HepG2 (cell line): ENCODE measurements around the gene JPT1.

ENCODE experiments used
- CTCF ChIP-seq: sonication (generic); formaldehyde crosslinking; IDR thresholded peaks from 2 replicates; pipeline ENCODE4 v1.5.0; 2020; ENCODE audit warnings: mild to moderate bottlenecking, missing genetic modification reagents, moderate library complexity
- USF2 ChIP-seq, 2 experiments: sonication (generic) in 1 of 2; formaldehyde crosslinking in 1 of 2; IDR thresholded peaks; 2 replicates each; pipeline versions ENCODE4 v1.5.1 to v1.6.1; 2011 to 2020; ENCODE audit warnings: borderline replicate concordance in 1 of 2, low read depth in 1 of 2, low read length in 1 of 2, mild to moderate bottlenecking in 1 of 2, missing genetic modification reagents in 1 of 2, moderate library complexity in 1 of 2

GRCh38 chr17:75151930-75152329 lies 2.4 kb downstream of the JPT1 start:
- TF ChIP-seq USF2 (IDR thresholded peaks at IDR 0.05; ENCODE audit: low read depth, low read length) (no peak), USF2 (CRISPR knock-in tag; IDR thresholded peaks at IDR 0.05; ENCODE audit: borderline replicate concordance) (no peak), CTCF (CRISPR knock-in tag) (no peak)
